Sigmoid colon (tissue), 3 donors: ENCODE results near the gene ACKR2.

Experiments used
- POLR2A ChIP-seq, 2 donors: fragments of 450-650 bp; IDR thresholded peaks; one replicate each; pipeline ENCODE4 v1.6.1; 2016; ENCODE audit warnings: antibody characterized with exemption in 2 of 2, mild to moderate bottlenecking in 2 of 2, moderate library complexity in 2 of 2
- TF ChIP-seq, protein P1 (sequence below), 4 experiments: fragments of 450-650 bp in 3 of 4; fragments of 200-600 bp in 1 of 4; IDR thresholded peaks; one replicate each; pipeline ENCODE4 v1.5.1; 2016 to 2019; ENCODE audit warnings: antibody characterized with exemption in 4 of 4, mild to moderate bottlenecking in 3 of 4, moderate library complexity in 2 of 4

DNA sequence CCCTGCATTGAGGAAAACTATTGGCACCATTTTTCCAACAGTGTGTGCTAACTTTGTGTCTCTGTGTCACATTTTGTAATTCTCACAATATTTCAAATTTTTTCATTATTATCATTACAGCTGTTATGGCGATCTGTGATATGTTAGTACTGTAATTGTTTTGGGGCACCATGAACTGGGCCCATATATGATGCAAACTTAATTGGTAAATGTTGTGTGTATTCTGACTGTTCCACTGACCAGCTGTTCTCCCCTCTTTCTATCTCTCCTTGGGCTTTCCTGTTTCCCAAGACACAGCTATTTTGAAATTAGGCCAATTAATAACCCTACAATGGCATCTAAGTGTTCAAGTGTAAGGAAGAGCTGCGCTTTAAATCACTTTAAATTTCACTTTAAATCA is 68.6 kb downstream of the ACKR2 start:
- TF ChIP-seq POLR2A (IDR thresholded peaks at IDR 0.05), result no peak
- TF ChIP-seq, protein P1, sequence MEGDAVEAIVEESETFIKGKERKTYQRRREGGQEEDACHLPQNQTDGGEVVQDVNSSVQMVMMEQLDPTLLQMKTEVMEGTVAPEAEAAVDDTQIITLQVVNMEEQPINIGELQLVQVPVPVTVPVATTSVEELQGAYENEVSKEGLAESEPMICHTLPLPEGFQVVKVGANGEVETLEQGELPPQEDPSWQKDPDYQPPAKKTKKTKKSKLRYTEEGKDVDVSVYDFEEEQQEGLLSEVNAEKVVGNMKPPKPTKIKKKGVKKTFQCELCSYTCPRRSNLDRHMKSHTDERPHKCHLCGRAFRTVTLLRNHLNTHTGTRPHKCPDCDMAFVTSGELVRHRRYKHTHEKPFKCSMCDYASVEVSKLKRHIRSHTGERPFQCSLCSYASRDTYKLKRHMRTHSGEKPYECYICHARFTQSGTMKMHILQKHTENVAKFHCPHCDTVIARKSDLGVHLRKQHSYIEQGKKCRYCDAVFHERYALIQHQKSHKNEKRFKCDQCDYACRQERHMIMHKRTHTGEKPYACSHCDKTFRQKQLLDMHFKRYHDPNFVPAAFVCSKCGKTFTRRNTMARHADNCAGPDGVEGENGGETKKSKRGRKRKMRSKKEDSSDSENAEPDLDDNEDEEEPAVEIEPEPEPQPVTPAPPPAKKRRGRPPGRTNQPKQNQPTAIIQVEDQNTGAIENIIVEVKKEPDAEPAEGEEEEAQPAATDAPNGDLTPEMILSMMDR (IDR thresholded peaks at IDR 0.05), result no peak
